Spleen (tissue), 7 donors: ENCODE data around the gene MAP3K8.

Experiments used
- POLR2A ChIP-seq, 3 donors: fragments of 450-650 bp; IDR thresholded peaks; one replicate each; pipeline ENCODE4 v1.5.1; 2017; ENCODE audit warnings: antibody characterized with exemption in 3 of 3, mild to moderate bottlenecking in 1 of 3
- POLR2AphosphoS5 ChIP-seq, 3 donors: sonication (generic); formaldehyde crosslinking; IDR thresholded peaks; one replicate each; pipeline ENCODE4 v1.5.1; 2017; ENCODE audit warnings: antibody characterized with exemption in 3 of 3
- TF ChIP-seq, protein P1 (sequence below), 11 experiments: fragments of 200-600 bp in 7 of 11; fragments of 450-650 bp in 4 of 11; sonication (generic) in 4 of 11; IDR thresholded peaks in 8 of 11; conservative IDR thresholded peaks in 3 of 11; 1 replicate in 7 of 11; 2 replicates in 4 of 11; pipeline versions ENCODE4 v1.4.0 to v1.8.0; 2016 to 2021; ENCODE audit warnings: antibody characterized with exemption in 11 of 11, inconsistent platforms in 4 of 11, mild to moderate bottlenecking in 1 of 11
- donor health status: DM: no; HTN: no; CAD: no; lungs with moderate emphysema.
- donor health status: DM: no; HTN: no; CAD: no.
- donor health status: DM: no; HTN: no; CAD: no.

DNA sequence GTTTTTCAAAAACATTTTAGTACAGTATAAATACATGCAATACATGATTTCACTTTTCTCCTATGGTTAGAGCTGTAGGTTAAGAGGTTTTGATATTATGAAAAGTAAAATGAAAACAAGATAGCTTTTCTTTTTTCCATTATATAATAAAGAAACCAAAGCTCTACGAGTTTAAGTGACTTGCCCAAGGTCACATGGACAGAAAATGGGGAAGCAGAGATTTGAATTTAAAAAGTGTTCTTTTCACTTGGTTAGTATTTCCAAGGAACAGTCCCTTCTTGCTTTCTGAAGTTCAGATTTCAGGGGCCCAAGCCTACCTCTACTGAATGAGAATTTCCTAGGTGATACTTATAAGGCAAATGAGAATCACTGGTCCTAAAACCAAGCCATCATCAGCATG is 13.2 kb upstream of the MAP3K8 start:
- TF ChIP-seq, protein P1, sequence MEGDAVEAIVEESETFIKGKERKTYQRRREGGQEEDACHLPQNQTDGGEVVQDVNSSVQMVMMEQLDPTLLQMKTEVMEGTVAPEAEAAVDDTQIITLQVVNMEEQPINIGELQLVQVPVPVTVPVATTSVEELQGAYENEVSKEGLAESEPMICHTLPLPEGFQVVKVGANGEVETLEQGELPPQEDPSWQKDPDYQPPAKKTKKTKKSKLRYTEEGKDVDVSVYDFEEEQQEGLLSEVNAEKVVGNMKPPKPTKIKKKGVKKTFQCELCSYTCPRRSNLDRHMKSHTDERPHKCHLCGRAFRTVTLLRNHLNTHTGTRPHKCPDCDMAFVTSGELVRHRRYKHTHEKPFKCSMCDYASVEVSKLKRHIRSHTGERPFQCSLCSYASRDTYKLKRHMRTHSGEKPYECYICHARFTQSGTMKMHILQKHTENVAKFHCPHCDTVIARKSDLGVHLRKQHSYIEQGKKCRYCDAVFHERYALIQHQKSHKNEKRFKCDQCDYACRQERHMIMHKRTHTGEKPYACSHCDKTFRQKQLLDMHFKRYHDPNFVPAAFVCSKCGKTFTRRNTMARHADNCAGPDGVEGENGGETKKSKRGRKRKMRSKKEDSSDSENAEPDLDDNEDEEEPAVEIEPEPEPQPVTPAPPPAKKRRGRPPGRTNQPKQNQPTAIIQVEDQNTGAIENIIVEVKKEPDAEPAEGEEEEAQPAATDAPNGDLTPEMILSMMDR (IDR thresholded peaks at IDR 0.05 in 8 of 11, conservative IDR thresholded peaks at IDR 0.05 in 3 of 11), result no peak
- TF ChIP-seq POLR2A (IDR thresholded peaks at IDR 0.05) (no peak), POLR2AphosphoS5 (IDR thresholded peaks at IDR 0.05) (no peak)
